ENCODE results near the gene C1QTNF8.

- TF ChIP-seq POLR2A (IDR thresholded peaks at IDR 0.05; ENCODE audit: low read depth, low read length): no peak
- no peak for TF ChIP-seq POLR2AphosphoS5 (IDR thresholded peaks at IDR 0.05; ENCODE audit: low read depth, low read length)
- no peak for TF ChIP-seq TAF1 (IDR thresholded peaks at IDR 0.05; ENCODE audit: borderline replicate concordance, low read depth, low read length)
Observed at GRCh38 chr16:1053121-1053521, 42.9 kb downstream of the C1QTNF8 start.

Data from GM12892 (cell line).